ENCODE data around the gene MYLK. TPM values are rescaled to one million over a fixed set of nuclear protein-coding genes. Genes with fewer than 3 reads are reported as not detected.
A peak's percentile ranks its signal among the peaks of the same experiment; 100 is the strongest.

MYLK gene
- total and polyA plus RNA-seq, 2 of the 4 experiments (the other 2 are of a cell fraction): 299 to 484 TPM

GRCh38 chr3:123816673-123817207 is 67.4 kb downstream of the MYLK start:
- H2BK120ac ChIP-seq (ENCODE audit: low read depth, low read length): peak overlapping the region; percentile 95
- H4K20me1 ChIP-seq (ENCODE audit: insufficient read depth, low read length): no peaks in the 10 kb centered on the region
- peaks cover 50% of the 10 kb centered on the region for H3K36me3 ChIP-seq (ENCODE audit: control insufficient read depth, insufficient read depth, low read length)
- peak overlapping the region; percentile 59 for H2AFZ ChIP-seq (replicated peaks; ENCODE audit: low read length, poor library complexity)
- H3K23ac ChIP-seq (ENCODE audit: low read depth, low read length): peak overlapping the region; percentile 86
- peak overlapping the region; percentile 97 for H2BK5ac ChIP-seq (ENCODE audit: low read depth, low read length, poor library complexity, severe bottlenecking)
- H4K8ac ChIP-seq (ENCODE audit: low read depth in 2 of 2, low read length in 2 of 2): peak overlapping the region; percentile 88 to 97
- peak overlapping the region; percentile 63 for H3K27ac ChIP-seq (ENCODE audit: insufficient read depth, low read length)
- ChIA-PET CTCF (no interaction called here), POLR2A (ENCODE audit: unreplicated experiment) (interaction anchor here (1.1 kb wide), 1 partner anchor 18 kb away, joined by 3 read pairs; no protein-coding TSS in a partner anchor)
- in situ Hi-C loops (cut with MboI; ENCODE audit: low sequenced_read_pairs) (no loop called here), dilution Hi-C loops (cut with HindIII; ENCODE audit: low sequenced_read_pairs, unreplicated experiment) (no loop called here), intact Hi-C loops (cut with micrococcal nuclease) (no loop called here)
- peak overlapping the region; percentile 50 for H4K5ac ChIP-seq (ENCODE audit: low read depth, low read length)
- ATAC-seq (ENCODE audit: low read depth): peak; percentile 52
- WGBS, 2 experiments (ENCODE audit: extremely low coverage in 2 of 2, insufficient read length in 1 of 2): 0% methylated on average over 2 of the region's 5 CpGs; no CpG with 5 or more reads in 1 of the 2 experiments
- peaks cover 44% of the 10 kb centered on the region for H3K9me1 ChIP-seq (ENCODE audit: insufficient read depth, low read length)
- no peaks in the 10 kb centered on the region for H3K27me3 ChIP-seq (ENCODE audit: control insufficient read depth, insufficient read depth, low read length)
- H3K4me2 ChIP-seq (ENCODE audit: low read depth, low read length): no peak overlapping the region; the same call in 1 of the 2 replicates
- peak overlapping the region; percentile 58 for H3K56ac ChIP-seq (ENCODE audit: extremely low read depth, insufficient read depth, low read length)
- peak overlapping the region; percentile 45 for H2AK5ac ChIP-seq (ENCODE audit: low read depth, low read length)
- BruUV-seq (replicated peaks): no TSS peak
- DNase-seq: peak; percentile 90
- no peak overlapping the region for H2AK9ac ChIP-seq (replicated peaks; ENCODE audit: low read depth, low read length, poor library complexity)
- H2BK15ac ChIP-seq (ENCODE audit: low read depth, low read length): peak overlapping the region; percentile 93; the same call in 2 of the 3 replicates
- peak overlapping the region; percentile 91 for H3K14ac ChIP-seq (replicated peaks; ENCODE audit: low read depth, low read length)
- H3K4me3 ChIP-seq (ENCODE audit: insufficient read depth, low read depth, low read length): no peak overlapping the region
- H3K79me1 ChIP-seq (ENCODE audit: low read depth in 1 of 2, low read length in 2 of 2): peaks cover 48 to 76% of the 10 kb centered on the region in 2 experiments
- H3K9ac ChIP-seq (ENCODE audit: low read depth, low read length): peak overlapping the region; percentile 25; the same call in 1 of the 2 replicates
- peaks cover 37% of the 10 kb centered on the region for H3K4me1 ChIP-seq (ENCODE audit: control insufficient read depth, insufficient read depth, low read length)
- peak overlapping the region; percentile 99 for H3K4ac ChIP-seq (ENCODE audit: low read depth, low read length)
- H2BK20ac ChIP-seq (ENCODE audit: low read depth, low read length): peak overlapping the region; percentile 97
- peak overlapping the region; percentile 93 for H4K91ac ChIP-seq (ENCODE audit: insufficient read depth, low read depth, low read length)
- no peaks in the 10 kb centered on the region for H3K9me3 ChIP-seq (ENCODE audit: control insufficient read depth, insufficient read depth, low read length)
- H3K18ac ChIP-seq (ENCODE audit: low read depth, low read length): peak overlapping the region; percentile 86
- TF ChIP-seq CEBPB (IDR thresholded peaks at IDR 0.05; ENCODE audit: low read depth, low read length) (0 out of 2 replicates have a peak, but pooled peaks have one; percentile 33), NFE2L2 (IDR thresholded peaks at IDR 0.05; ENCODE audit: low read depth, low read length) (no peak), RCOR1 (IDR thresholded peaks at IDR 0.05; ENCODE audit: insufficient replicate concordance, low read length) (no peak), CHD1 (IDR thresholded peaks at IDR 0.05; ENCODE audit: low read depth, low read length) (no peak), BHLHE40 (IDR thresholded peaks at IDR 0.05; ENCODE audit: low read depth, low read length) (peak; percentile 94), MXI1 (IDR thresholded peaks at IDR 0.05; ENCODE audit: borderline replicate concordance, low read depth, low read length) (no peak), FOS (IDR thresholded peaks at IDR 0.05; ENCODE audit: low read depth, low read length) (no peak), RAD21 (IDR thresholded peaks at IDR 0.05; ENCODE audit: low read length) (no peak), CTCF (conservative IDR thresholded peaks at IDR 0.05; ENCODE audit: low read depth, low read length) (no peak), MAZ (IDR thresholded peaks at IDR 0.05; ENCODE audit: borderline replicate concordance, low read depth, low read length) (no peak), SMC3 (IDR thresholded peaks at IDR 0.05; ENCODE audit: low read depth, low read length) (no peak)
- TF ChIP-seq, protein P1, sequence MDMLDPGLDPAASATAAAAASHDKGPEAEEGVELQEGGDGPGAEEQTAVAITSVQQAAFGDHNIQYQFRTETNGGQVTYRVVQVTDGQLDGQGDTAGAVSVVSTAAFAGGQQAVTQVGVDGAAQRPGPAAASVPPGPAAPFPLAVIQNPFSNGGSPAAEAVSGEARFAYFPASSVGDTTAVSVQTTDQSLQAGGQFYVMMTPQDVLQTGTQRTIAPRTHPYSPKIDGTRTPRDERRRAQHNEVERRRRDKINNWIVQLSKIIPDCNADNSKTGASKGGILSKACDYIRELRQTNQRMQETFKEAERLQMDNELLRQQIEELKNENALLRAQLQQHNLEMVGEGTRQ (IDR thresholded peaks at IDR 0.05; ENCODE audit: low read depth, low read length): peak; percentile 55; the same call in 1 of the 2 replicates

Measured in IMR-90 (cell line).